Vagina (tissue), 2 donors: ENCODE data around the gene CYTH4. TPM values are rescaled to one million over a fixed set of nuclear protein-coding genes. Genes with fewer than 3 reads are reported as not detected.

ENCODE experiments used
- DNase-seq, 2 donors: peaks; one replicate each; pipeline ENCODE4 v3.0.0-alpha.2; 2017; ENCODE audit errors: extremely low spot score in 2 of 2
- H3K27ac ChIP-seq: fragments of 200-600 bp; sonication (generic); one replicate; pipeline ENCODE4 v1.5.1; 2019
- H3K27me3 ChIP-seq: fragments of 200-600 bp; sonication (generic); one replicate; pipeline ENCODE4 v1.5.1; 2019
- H3K36me3 ChIP-seq, 2 donors: fragments of 200-600 bp; sonication (generic); one replicate each; pipeline ENCODE4 v1.5.1; 2017 to 2019
- H3K4me1 ChIP-seq: fragments of 200-600 bp; sonication (generic); one replicate; pipeline ENCODE4 v1.5.1; 2019
- H3K4me3 ChIP-seq, 2 donors: fragments of 200-600 bp; sonication (generic); 1 replicate in 1 of 2; 2 replicates in 1 of 2; pipeline ENCODE4 v1.5.1; 2016 to 2019
- H3K9me3 ChIP-seq: fragments of 200-600 bp; sonication (generic); one replicate; pipeline ENCODE4 v1.5.1; 2019
- POLR2A ChIP-seq, 2 donors: fragments of 450-650 bp; IDR thresholded peaks; one replicate each; pipeline ENCODE4 v1.6.1; 2017; ENCODE audit warnings: antibody characterized with exemption in 2 of 2, mild to moderate bottlenecking in 2 of 2, moderate library complexity in 2 of 2
- POLR2AphosphoS5 ChIP-seq, 2 donors: sonication (generic); formaldehyde crosslinking; IDR thresholded peaks; one replicate each; pipeline ENCODE4 v1.9.0; 2017; ENCODE audit warnings: antibody characterized with exemption in 2 of 2, mild to moderate bottlenecking in 2 of 2, low read depth in 1 of 2; ENCODE audit not compliant: insufficient read depth in 1 of 2
- intact Hi-C: fragments of 100-400 bp; cut with DNase I; formaldehyde crosslinking; loops from one replicate; pipeline ENCODE4 v1.15.1; 2023
- total RNA-seq: library from RNA; depleted of rRNA; stranded (reverse); fragments of >200 nt; gene quantifications from one replicate; pipeline ENCODE4 v1.2.3, GENCODE V29; 2016
- TF ChIP-seq, protein P1 (sequence below), 3 experiments: fragments of 450-650 bp in 2 of 3; fragments of 200-600 bp in 1 of 3; sonication (generic) in 1 of 3; IDR thresholded peaks; one replicate each; pipeline ENCODE4 v1.5.1; 2017 to 2019; ENCODE audit warnings: antibody characterized with exemption in 3 of 3, mild to moderate bottlenecking in 2 of 3, moderate library complexity in 2 of 3

Gene CYTH4
- total RNA-seq, 1 donor from 2014 or later = 16.2 TPM

DNA sequence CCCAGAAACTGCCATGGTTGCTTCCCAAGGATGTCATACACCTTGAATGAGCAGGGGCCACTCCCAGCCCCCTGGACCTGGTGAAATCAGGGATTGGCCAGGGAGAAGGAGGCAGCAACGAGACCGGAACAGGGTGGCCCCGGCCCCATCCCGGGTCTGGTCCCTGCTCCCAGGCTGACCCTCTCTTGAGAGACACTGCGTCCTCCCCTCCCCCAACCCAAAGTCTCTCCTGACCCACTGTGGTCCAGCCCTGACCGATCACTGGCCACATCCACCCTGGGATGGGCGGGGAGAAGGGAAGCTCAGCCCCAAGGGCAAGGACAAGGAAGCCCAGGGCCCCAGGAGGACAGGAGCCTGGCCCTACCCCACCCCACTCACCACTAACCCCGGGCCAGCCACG, 12.4 kb downstream of the CYTH4 start:
- intact Hi-C loops = no loop called here
- H3K27me3 ChIP-seq = no peaks in the 10 kb centered on the region
- DNase-seq = no peak
- no peaks in the 10 kb centered on the region for H3K4me1 ChIP-seq
- no peak for TF ChIP-seq POLR2A (IDR thresholded peaks at IDR 0.05)
- TF ChIP-seq, protein P1, sequence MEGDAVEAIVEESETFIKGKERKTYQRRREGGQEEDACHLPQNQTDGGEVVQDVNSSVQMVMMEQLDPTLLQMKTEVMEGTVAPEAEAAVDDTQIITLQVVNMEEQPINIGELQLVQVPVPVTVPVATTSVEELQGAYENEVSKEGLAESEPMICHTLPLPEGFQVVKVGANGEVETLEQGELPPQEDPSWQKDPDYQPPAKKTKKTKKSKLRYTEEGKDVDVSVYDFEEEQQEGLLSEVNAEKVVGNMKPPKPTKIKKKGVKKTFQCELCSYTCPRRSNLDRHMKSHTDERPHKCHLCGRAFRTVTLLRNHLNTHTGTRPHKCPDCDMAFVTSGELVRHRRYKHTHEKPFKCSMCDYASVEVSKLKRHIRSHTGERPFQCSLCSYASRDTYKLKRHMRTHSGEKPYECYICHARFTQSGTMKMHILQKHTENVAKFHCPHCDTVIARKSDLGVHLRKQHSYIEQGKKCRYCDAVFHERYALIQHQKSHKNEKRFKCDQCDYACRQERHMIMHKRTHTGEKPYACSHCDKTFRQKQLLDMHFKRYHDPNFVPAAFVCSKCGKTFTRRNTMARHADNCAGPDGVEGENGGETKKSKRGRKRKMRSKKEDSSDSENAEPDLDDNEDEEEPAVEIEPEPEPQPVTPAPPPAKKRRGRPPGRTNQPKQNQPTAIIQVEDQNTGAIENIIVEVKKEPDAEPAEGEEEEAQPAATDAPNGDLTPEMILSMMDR (IDR thresholded peaks at IDR 0.05) = no peak
- no peak for TF ChIP-seq POLR2AphosphoS5 (IDR thresholded peaks at IDR 0.05; ENCODE audit: insufficient read depth in 1 of 2, low read depth in 1 of 2)
- H3K4me3 ChIP-seq = no peak overlapping the region
- no peak overlapping the region for H3K27ac ChIP-seq
- no peaks in the 10 kb centered on the region for H3K9me3 ChIP-seq
- H3K36me3 ChIP-seq = no peaks in the 10 kb centered on the region

DNA sequence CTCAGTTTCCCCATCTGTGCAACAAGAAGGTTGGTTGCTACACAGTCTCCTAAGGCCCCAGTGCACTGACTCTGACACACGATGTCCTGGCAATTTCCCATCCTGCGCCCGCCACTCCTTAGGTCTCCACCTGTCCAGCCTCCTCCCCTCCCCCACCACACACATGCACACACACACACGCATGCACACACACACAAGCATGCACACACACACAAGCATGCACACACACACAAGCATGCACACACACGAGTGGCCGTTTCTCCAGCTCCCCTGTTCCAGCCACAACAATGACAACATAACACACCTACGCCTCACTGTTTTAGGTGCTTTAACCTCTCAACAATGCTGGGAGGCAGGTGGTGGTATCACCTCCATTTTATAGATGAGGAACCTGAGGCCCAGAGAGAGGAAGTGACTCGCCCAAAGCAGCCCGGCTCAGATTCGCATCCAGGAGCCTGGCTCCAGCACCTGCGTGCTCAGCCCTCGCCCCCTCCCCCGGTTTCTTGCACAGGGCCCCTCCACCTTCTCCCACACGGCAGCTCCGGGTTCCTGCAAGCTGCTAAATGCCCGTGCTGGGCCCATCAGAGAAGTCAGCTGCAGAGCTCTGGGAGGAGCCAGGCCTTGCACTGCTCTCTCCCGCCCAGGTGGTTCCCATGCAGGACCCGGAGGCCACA, 13.0 kb downstream of the CYTH4 start:
- Histone ChIP-seq H3K4me1 (no peaks in the 10 kb centered on the region), H3K27me3 (no peaks in the 10 kb centered on the region), H3K36me3 (no peaks in the 10 kb centered on the region), H3K4me3 (no peak overlapping the region), H3K27ac (no peak overlapping the region), H3K9me3 (no peaks in the 10 kb centered on the region)
- DNase-seq = no peak
- intact Hi-C loops = no loop called here
- TF ChIP-seq POLR2AphosphoS5 (IDR thresholded peaks at IDR 0.05; ENCODE audit: insufficient read depth in 1 of 2, low read depth in 1 of 2) (no peak), POLR2A (IDR thresholded peaks at IDR 0.05) (no peak)
- TF ChIP-seq, protein P1 (IDR thresholded peaks at IDR 0.05) = no peak

DNA sequence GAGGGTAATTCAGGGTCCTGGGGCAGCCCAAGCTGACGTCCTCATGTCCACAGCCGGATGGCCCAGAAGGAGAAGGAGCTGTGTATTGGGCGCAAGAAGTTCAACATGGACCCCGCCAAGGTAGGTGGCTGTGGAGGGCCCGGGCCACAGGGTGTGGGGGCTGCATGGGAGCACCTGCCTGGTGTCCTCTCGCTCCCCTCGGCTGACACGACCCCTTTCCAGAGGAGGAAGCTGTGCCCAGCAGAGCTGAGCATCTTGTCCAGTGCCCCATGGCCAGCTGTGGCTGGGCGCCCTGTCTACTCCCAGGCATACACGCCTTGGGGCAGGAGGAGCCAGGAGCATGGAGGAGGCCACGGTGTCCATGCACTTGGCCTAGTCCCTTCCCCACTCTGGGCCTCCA, 13.6 kb downstream of the CYTH4 start:
- Histone ChIP-seq H3K27ac (no peak overlapping the region), H3K9me3 (no peaks in the 10 kb centered on the region), H3K4me1 (no peaks in the 10 kb centered on the region), H3K36me3 (no peaks in the 10 kb centered on the region), H3K4me3 (no peak overlapping the region), H3K27me3 (no peaks in the 10 kb centered on the region)
- intact Hi-C loops = no loop called here
- TF ChIP-seq POLR2AphosphoS5 (IDR thresholded peaks at IDR 0.05; ENCODE audit: insufficient read depth in 1 of 2, low read depth in 1 of 2) (no peak), POLR2A (IDR thresholded peaks at IDR 0.05) (no peak)
- TF ChIP-seq, protein P1 (IDR thresholded peaks at IDR 0.05) = no peak
- no peak for DNase-seq

DNA sequence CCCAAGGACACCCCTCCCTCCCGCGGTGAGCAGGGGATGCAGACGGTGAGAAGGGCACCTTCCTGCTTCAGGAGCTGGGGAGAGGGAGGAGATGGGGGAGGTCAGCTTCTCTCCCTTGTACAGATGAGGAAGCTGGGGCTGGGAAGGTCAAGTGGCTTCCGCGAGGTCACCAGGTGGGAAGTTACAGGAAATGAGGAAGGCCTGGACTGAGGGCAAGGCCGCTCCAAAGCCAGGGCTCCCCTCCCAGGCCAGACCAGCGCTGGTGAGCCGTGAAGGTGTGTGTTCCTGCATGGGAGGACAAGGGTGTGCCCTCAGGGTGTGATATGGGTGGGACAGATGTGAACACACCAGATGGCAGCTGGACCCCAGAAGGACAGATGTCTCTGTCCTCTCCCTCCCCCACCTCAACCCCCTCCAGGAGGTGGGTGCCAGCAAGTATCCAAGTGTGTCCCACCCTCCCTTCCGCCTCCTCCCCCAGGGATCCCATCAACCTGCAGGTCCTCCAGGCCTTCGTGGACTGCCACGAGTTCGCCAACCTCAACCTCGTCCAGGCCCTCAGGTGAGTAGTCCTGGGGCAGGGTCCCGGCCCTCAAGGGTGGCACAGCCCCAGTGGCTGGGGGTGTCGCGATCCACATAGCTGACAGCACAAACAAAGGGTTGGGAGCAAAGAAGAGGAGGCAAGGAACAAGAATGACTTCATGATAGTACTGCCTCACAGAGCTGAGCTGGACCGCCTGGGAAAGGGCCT, 16.6 kb downstream of the CYTH4 start:
- DNase-seq = no peak

More for the DNA sequence above, 16.6 kb downstream of the CYTH4 start:
- Histone ChIP-seq H3K4me3 (no peak overlapping the region), H3K9me3 (no peaks in the 10 kb centered on the region), H3K27ac (no peak overlapping the region), H3K36me3 (no peaks in the 10 kb centered on the region), H3K27me3 (no peaks in the 10 kb centered on the region), H3K4me1 (no peaks in the 10 kb centered on the region)
- TF ChIP-seq POLR2AphosphoS5 (IDR thresholded peaks at IDR 0.05; ENCODE audit: insufficient read depth in 1 of 2, low read depth in 1 of 2) = no peak
- TF ChIP-seq, protein P1 (IDR thresholded peaks at IDR 0.05) = no peak
- no peak for TF ChIP-seq POLR2A (IDR thresholded peaks at IDR 0.05)
- intact Hi-C loops = no loop called here
